Caco-2 (cell line): ENCODE measurements around the gene TENM4. TPM values are rescaled to one million over a fixed set of nuclear protein-coding genes. Genes with fewer than 3 reads are reported as not detected.

ENCODE experiments used
- BruUV-seq: library from RNA; stranded (reverse); fragments of 400-500 nt; replicated peaks from 2 replicates; lab custom pipeline; 2021; lab: Mats Ljungman, UMichigan
- CTCF ChIA-PET: fragments of 300-600 bp; sonication (Branson Sonifier 250); formaldehyde crosslinking; loops from one replicate; lab custom pipeline; 2022; ENCODE audit warnings: antibody characterized with exemption; lab: Charles Lee
- POLR2A ChIA-PET: fragments of 300-600 bp; sonication (Branson Sonifier 250); formaldehyde crosslinking; loops from one replicate; lab custom pipeline; 2022; ENCODE audit warnings: antibody characterized with exemption; lab: Charles Lee
- DNase-seq, 2 experiments: peaks; one replicate each; pipeline versions ENCODE4 v3.0.0 to v3.0.0-alpha.2; 2020 to 2022
- H3K27me3 ChIP-seq: replicated peaks from 2 replicates; pipeline ENCODE4 v1.6.0; 2011; ENCODE audit warnings: low read length; ENCODE audit not compliant: control insufficient read depth, insufficient read depth
- H3K36me3 ChIP-seq: 2 replicates; pipeline ENCODE4 v1.5.1; 2011; ENCODE audit warnings: low read length; ENCODE audit not compliant: control insufficient read depth, insufficient read depth
- H3K4me1 ChIP-seq: fragments of 250-450 bp; sonication (Bioruptor Pico); 2 replicates; pipeline ENCODE4 v1.5.1; 2020; ENCODE audit warnings: mild to moderate bottlenecking
- H3K4me3 ChIP-seq: 2 replicates; pipeline ENCODE4 v1.5.1; 2011; ENCODE audit warnings: low read depth, mild to moderate bottlenecking, control low read depth, low read length
- H3K9me3 ChIP-seq: fragments of 250-450 bp; sonication (Bioruptor Pico); 2 replicates; pipeline ENCODE4 v1.5.1; 2020; ENCODE audit warnings: mild to moderate bottlenecking, moderate library complexity
- H3K27ac Mint-ChIP-seq: one replicate; pipeline ENCODE4 v1.8.0; 2022; ENCODE audit warnings: mixed read lengths; ENCODE audit not compliant: unreplicated experiment
- H3K27me3 Mint-ChIP-seq: one replicate; pipeline ENCODE4 v1.8.0; 2022; ENCODE audit warnings: mixed read lengths; ENCODE audit not compliant: insufficient read depth, unreplicated experiment
- H3K36me3 Mint-ChIP-seq: one replicate; pipeline ENCODE4 v1.8.0; 2022; ENCODE audit warnings: mild to moderate bottlenecking, mixed read lengths; ENCODE audit not compliant: insufficient read depth, unreplicated experiment
- H3K4me1 Mint-ChIP-seq: one replicate; pipeline ENCODE4 v1.8.0; 2022; ENCODE audit warnings: low read depth, mixed read lengths; ENCODE audit not compliant: unreplicated experiment
- H3K4me3 Mint-ChIP-seq: one replicate; pipeline ENCODE4 v1.8.0; 2022; ENCODE audit warnings: mild to moderate bottlenecking, moderate library complexity, mixed read lengths; ENCODE audit not compliant: unreplicated experiment
- H3K9me3 Mint-ChIP-seq: one replicate; pipeline ENCODE4 v1.8.0; 2022; ENCODE audit warnings: mixed read lengths; ENCODE audit not compliant: unreplicated experiment
- CTCF ChIP-seq, 2 experiments: fragments of 200-600 bp in 1 of 2; IDR thresholded peaks; 1 replicate in 1 of 2; 2 replicates in 1 of 2; pipeline versions ENCODE4 v1.5.1 to v1.8.0; 2011 to 2022; ENCODE audit warnings: antibody characterized with exemption in 1 of 2, control low read depth in 1 of 2, inconsistent platforms in 1 of 2, low read depth in 1 of 2, low read length in 1 of 2, mild to moderate bottlenecking in 1 of 2, moderate library complexity in 1 of 2; ENCODE audit not compliant: insufficient read depth in 1 of 2, severe bottlenecking in 1 of 2, unreplicated experiment in 1 of 2
- intact Hi-C: fragments of 100-400 bp; cut with micrococcal nuclease; formaldehyde crosslinking; loops from one replicate; pipeline ENCODE4 v1.10.0; 2022; ENCODE audit not compliant: unreplicated experiment
- total RNA-seq: library from RNA; stranded (reverse); gene quantifications from 2 replicates; pipeline ENCODE4 v1.2.3, GENCODE V29; 2022

The TENM4 gene
- total RNA-seq, 1 experiment from 2014 or later: 1.1 TPM

DNA sequence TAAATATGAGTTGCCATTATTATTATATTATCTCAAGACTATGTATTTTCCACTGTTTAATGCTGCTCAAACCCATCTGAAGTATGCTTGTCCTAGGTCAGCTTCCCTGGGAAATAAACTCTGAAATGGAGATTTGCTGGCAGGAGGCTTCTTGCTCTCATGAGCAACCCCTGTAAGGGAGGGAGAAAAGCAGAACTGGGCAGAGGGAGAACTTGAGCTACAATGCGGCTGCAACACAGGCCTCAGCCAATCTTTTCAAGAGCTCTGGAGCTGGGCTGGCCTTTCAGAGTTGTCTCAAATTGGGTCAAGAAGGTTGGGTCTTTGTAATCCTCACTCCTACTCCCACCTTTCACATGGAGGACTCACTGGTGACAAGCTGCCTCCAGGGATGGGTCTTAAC lies 412.6 kb downstream of the TENM4 start:
- Histone ChIP-seq H3K9me3 (no peaks in the 10 kb centered on the region), H3K4me1 (peaks cover 12% of the 10 kb centered on the region), H3K27me3 (no peaks in the 10 kb centered on the region; the same call in 1 of the 2 replicates), H3K36me3 (no peaks in the 10 kb centered on the region), H3K4me3 (no peak overlapping the region)
- Mint-ChIP-seq H3K27ac (no peak overlapping the region), H3K4me1 (peaks cover 8% of the 10 kb centered on the region), H3K27me3 (peaks cover 6% of the 10 kb centered on the region), H3K9me3 (no peaks in the 10 kb centered on the region), H3K4me3 (no peak overlapping the region), H3K36me3 (no peaks in the 10 kb centered on the region)
- no peak for TF ChIP-seq CTCF (IDR thresholded peaks at IDR 0.05; ENCODE audit: insufficient read depth in 1 of 2, low read depth in 1 of 2, low read length in 1 of 2, severe bottlenecking in 1 of 2, unreplicated experiment in 1 of 2)
- DNase-seq: no peak
- ChIA-PET CTCF (no interaction called here), POLR2A (interaction anchor here (0.6 kb wide), 1 partner anchor 771 kb away, joined by 6 read pairs; no protein-coding TSS in a partner anchor)
- no TSS peak for BruUV-seq
- intact Hi-C loops: no loop called here

DNA sequence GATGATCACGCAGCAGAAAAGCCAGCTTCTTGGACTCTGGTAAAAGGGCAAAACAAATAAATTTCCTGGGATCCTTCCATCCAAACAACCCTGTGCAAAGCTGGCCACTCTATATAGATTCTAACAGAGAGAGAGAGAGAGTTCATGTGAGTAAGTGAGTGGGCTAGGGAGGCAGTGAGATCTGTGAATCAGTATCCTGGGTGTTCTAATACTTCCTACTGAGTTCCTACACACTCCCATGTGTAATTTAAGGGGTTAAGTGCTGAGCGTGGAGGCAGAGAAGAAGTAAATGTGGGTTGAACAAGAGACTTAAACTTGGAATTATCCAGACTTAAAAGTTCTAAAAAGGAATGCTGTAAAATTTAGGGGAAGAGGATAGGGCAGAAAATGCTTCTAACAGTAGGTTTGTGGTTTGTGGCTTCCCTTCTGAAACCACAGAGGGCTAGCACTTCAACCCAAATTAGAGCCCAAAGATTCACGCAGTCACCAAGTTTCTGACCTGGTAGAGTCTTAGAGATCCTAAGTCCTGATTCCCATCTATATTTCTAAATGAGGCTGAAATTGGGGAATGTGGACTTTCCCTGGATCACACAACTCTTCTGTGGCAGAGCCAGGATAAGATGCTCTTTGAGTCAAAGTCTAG lies 413.9 kb downstream of the TENM4 start:
- no peak for TF ChIP-seq CTCF (IDR thresholded peaks at IDR 0.05; ENCODE audit: insufficient read depth in 1 of 2, low read depth in 1 of 2, low read length in 1 of 2, severe bottlenecking in 1 of 2, unreplicated experiment in 1 of 2)
- intact Hi-C loops: no loop called here
- ChIA-PET POLR2A (no interaction called here), CTCF (interaction anchor here (1.1 kb wide), 1 partner anchor 189 kb away, joined by 4 read pairs; no protein-coding TSS in a partner anchor)
- Histone ChIP-seq H3K4me3 (no peak overlapping the region), H3K9me3 (no peaks in the 10 kb centered on the region), H3K4me1 (peaks cover 12% of the 10 kb centered on the region), H3K36me3 (no peaks in the 10 kb centered on the region), H3K27me3 (no peaks in the 10 kb centered on the region; the same call in 1 of the 2 replicates)
- Mint-ChIP-seq H3K27me3 (peaks cover 3% of the 10 kb centered on the region), H3K27ac (no peak overlapping the region), H3K4me3 (no peak overlapping the region), H3K9me3 (no peaks in the 10 kb centered on the region), H3K36me3 (no peaks in the 10 kb centered on the region), H3K4me1 (peaks cover 8% of the 10 kb centered on the region)
- no TSS peak for BruUV-seq
- DNase-seq: no peak

DNA sequence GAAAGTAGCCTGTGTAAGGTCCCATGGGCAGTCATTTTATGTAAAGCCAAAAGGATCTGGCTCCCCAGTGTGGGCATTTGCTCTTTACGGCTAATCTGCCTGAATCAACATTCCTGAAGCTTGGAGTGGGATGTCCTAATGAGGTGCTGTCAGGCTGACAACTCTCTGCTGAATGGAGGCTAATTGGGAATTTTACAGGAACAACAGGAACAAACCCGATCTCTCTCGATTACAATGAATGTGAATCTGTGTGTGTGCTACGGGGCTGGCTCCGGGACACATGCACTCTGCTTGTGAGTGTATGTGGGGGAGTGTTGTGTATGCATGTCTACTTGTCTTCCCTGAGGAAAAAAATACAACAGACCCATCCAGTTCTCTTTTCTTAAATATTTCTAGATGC lies 415.2 kb downstream of the TENM4 start:
- peaks cover 8% of the 10 kb centered on the region for H3K27me3 Mint-ChIP-seq
- no peak for TF ChIP-seq CTCF (IDR thresholded peaks at IDR 0.05; ENCODE audit: insufficient read depth in 1 of 2, low read depth in 1 of 2, low read length in 1 of 2, severe bottlenecking in 1 of 2, unreplicated experiment in 1 of 2)
- CTCF ChIA-PET: no interaction called here
- no peak overlapping the region for H3K4me3 Mint-ChIP-seq
- H3K27ac Mint-ChIP-seq: no peak overlapping the region
- intact Hi-C loops: no loop called here
- no TSS peak for BruUV-seq
- POLR2A ChIA-PET: no interaction called here
- H3K4me1 ChIP-seq: peaks cover 12% of the 10 kb centered on the region
- H3K9me3 Mint-ChIP-seq: no peaks in the 10 kb centered on the region
- H3K4me3 ChIP-seq: no peak overlapping the region
- no peaks in the 10 kb centered on the region for H3K9me3 ChIP-seq
- H3K4me1 Mint-ChIP-seq: peaks cover 8% of the 10 kb centered on the region
- H3K36me3 ChIP-seq: no peaks in the 10 kb centered on the region
- H3K27me3 ChIP-seq: no peaks in the 10 kb centered on the region
- no peaks in the 10 kb centered on the region for H3K36me3 Mint-ChIP-seq
- no peak for DNase-seq
